Ishikawa (cell line): ENCODE data around the gene FTO.

Experiments used
- EGR1 ChIP-seq: IDR thresholded peaks from 2 replicates; pipeline ENCODE4 v1.6.1; 2012
- EP300 ChIP-seq: IDR thresholded peaks from 2 replicates; pipeline ENCODE4 v1.6.1; 2012; ENCODE audit warnings: borderline replicate concordance
- MAX ChIP-seq: IDR thresholded peaks from 2 replicates; pipeline ENCODE4 v1.6.1; 2012
- REST ChIP-seq: IDR thresholded peaks from 2 replicates; pipeline ENCODE4 v1.6.1; 2012; ENCODE audit warnings: low read depth, mild to moderate bottlenecking
- USF1 ChIP-seq: IDR thresholded peaks from 2 replicates; pipeline ENCODE4 v1.6.1; 2012
- YY1 ChIP-seq: IDR thresholded peaks from 2 replicates; pipeline ENCODE4 v1.6.1; 2012; ENCODE audit warnings: low read depth

- no peak for TF ChIP-seq YY1
- no peak for TF ChIP-seq REST
- no peak for TF ChIP-seq USF1
- TF ChIP-seq EGR1: no peak
- TF ChIP-seq EP300: no peak
- TF ChIP-seq MAX: no peak
Measured at GRCh38 chr16:54121539-54122295, 417.8 kb downstream of the FTO start.
